GM18526 (cell line): ENCODE data around the gene ME3.

Experiments used
- POLR2A ChIP-seq: IDR thresholded peaks from 3 replicates; pipeline ENCODE4 v1.6.1; 2011; ENCODE audit not compliant: insufficient read length; ENCODE audit errors: extremely low read depth

Gene ME3

GRCh38 chr11:86623041-86623621 is 49.3 kb downstream of the ME3 start:
- TF ChIP-seq POLR2A: no peak

GRCh38 chr11:86621854-86622253 is 50.6 kb downstream of the ME3 start:
- TF ChIP-seq POLR2A: no peak

- no peak for TF ChIP-seq POLR2A
Measured at GRCh38 chr11:86620891-86621521, 51.4 kb downstream of the ME3 start.

- TF ChIP-seq POLR2A: no peak
Measured at GRCh38 chr11:86617502-86617901, 54.9 kb downstream of the ME3 start.

GRCh38 chr11:86615487-86615886 is 56.9 kb downstream of the ME3 start:
- TF ChIP-seq POLR2A: no peak

GRCh38 chr11:86610559-86611341 is 61.7 kb downstream of the ME3 start:
- no peak for TF ChIP-seq POLR2A

- no peak for TF ChIP-seq POLR2A
Measured at GRCh38 chr11:86608251-86608799, 64.1 kb downstream of the ME3 start.

- no peak for TF ChIP-seq POLR2A
Measured at GRCh38 chr11:86606836-86607481, 65.5 kb downstream of the ME3 start.

GRCh38 chr11:86606270-86606835 is 66.1 kb downstream of the ME3 start:
- no peak for TF ChIP-seq POLR2A

- TF ChIP-seq POLR2A: no peak
Measured at GRCh38 chr11:86596861-86597586, 75.4 kb downstream of the ME3 start.

- TF ChIP-seq POLR2A: no peak
Measured at GRCh38 chr11:86595955-86596354, 76.5 kb downstream of the ME3 start.

GRCh38 chr11:86595451-86595850 is 77.0 kb downstream of the ME3 start:
- TF ChIP-seq POLR2A: no peak

- TF ChIP-seq POLR2A: no peak
Measured at GRCh38 chr11:86594746-86595145, 77.7 kb downstream of the ME3 start.

GRCh38 chr11:86593833-86594232 is 78.6 kb downstream of the ME3 start:
- TF ChIP-seq POLR2A: no peak
